NCI-H226 (cell line): ENCODE measurements around the gene NRCAM.
"Not testable (repeated sequence)": the region's sequence is repeated elsewhere in the genome, so short reads cannot be mapped to it uniquely, and the experiment has no call there.

Experiments
- DNase-seq: peaks from one replicate; pipeline ENCODE4 v3.0.0-alpha.2; 2015

The NRCAM gene

DNA sequence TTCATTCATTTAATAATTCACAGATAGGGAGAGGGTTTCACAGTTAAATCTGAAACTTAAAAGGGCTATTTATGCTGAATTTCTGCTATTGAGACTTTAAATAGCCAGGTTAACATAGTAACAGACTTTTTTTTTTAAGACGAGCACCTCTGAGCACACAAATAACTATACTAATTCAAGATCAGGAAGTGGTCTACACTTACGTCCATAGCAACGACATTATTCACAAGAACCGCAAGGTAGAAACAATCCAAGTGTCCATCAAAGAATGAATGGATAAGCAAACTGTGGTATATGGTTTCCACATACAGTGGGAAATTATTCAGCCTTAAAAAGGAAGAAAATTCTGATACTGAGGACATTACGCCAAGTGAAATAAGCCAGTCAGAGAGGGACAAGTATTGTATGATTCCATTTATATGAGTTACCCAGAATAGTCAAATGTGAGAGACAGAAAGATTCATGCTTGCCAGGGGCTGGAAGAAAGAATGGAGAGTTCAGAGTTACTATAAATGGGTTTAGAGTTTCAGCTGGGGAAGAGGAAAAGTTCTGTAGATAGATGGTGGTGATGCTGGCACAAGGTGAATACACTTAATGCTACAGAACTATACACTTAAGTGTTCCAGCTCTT is 185.7 kb downstream of the NRCAM start:
- no peak for DNase-seq

DNA sequence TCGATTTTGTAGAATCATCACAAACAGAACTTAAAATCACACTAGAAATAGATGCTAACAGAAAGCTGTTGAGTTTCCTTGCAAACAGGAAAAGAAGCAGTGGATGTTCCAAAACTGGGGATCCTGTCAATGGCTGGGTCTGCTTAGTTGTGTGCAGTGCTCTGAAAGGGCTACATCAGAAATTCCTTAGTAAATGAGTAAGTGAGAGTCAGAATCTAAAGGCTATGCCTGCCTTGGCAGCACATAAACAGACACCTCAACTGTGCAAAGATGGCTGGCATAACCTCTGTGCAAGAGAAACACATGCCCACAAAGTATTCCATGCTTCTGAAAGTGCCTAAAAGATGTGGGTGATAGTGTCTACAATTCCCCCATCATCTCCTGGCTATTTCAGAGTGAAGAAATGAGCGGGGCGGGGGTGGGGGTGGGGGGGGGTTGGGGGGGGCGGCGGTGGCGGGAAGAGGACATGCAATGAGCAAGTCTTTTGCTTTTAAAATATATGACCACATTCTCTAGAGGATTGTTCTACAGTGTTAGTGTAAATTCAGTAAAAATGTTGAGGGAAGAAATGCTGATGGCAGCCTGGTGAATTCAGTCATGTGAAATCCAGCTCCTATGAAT is 187.9 kb downstream of the NRCAM start:
- no peak for DNase-seq

DNA sequence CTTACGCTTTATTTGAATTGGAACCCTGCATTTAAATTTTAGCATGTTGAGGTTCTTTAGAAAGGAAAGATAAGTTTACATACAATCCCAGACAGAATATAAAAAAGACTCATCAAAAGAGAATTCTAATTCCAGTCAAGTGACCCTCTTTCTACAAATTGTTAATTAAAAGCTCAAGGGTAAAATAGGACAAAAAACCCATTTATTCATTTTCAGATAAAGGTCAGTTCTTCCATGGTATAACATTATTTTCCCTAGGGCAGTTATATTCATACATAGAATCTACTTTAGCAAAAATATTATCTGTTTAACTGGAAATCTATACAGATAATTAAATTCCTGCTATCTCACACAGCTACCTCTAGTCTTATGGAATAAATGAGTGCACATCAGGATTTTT is 188.6 kb downstream of the NRCAM start:
- no peak for DNase-seq

DNA sequence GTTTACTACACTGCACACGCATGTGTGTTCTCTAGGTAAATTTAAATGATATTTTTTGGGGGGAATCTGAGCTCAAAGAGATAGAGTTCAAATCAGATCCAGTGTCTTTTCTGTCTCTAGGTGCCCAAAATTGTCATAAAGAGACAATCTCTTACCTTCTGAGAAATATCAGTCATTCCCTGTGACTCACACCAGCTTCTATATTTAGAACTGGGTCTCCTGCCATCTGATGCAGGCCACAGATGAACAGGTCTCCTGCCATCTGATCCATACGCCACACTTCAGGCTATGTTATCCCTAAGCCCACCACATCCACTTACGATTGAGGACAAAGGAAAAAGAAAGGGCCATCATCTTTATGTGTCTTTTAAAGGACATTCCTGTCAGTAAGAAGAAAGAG is 189.7 kb downstream of the NRCAM start:
- no peak for DNase-seq

- DNase-seq = no peak
Measured at GRCh38 chr7:108266035-108266434, 190.2 kb downstream of the NRCAM start.

DNA sequence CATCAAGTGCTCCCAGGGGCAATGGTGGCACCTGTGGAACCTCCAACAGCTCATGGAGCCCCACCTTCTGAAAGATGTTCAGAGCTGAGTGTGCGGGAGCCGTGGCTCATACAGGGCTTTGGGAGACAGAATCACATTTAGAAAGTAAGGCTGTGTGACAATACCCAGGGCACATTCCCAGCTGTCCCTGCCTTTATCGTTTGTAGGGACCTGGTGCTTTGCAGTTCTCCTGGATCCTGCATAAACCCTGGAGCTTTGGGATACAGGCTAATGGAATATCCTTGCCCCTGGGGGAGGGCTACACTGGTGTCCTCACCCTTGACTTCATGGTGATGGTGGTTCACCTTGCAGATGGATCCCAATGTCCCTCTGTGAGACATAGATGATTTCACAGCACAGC is 191.2 kb downstream of the NRCAM start:
- no peak for DNase-seq

GRCh38 chr7:108263425-108263824 is 192.8 kb downstream of the NRCAM start:
- no peak for DNase-seq

- no peak for DNase-seq
Measured at GRCh38 chr7:108261560-108262255, 194.5 kb downstream of the NRCAM start.

DNA sequence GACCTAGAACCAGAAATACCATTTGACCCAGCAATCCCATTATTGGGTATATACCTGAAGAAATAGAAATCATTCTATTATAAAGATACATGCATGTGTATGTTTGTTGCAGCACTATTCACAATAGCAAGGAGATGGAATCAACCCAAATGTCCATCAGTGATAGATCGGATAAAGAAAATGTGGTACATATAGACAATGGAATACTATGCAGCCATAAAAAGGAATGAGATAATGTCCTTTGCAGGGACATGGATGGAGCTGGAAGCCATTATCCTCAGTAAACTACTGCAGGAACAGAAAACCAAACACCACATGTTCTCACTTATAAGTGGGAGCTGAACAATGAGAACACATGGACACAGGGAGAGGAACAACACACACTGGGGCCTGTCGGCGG is 196.8 kb downstream of the NRCAM start:
- not testable (repeated sequence) for DNase-seq

GRCh38 chr7:108257954-108258353 is 198.3 kb downstream of the NRCAM start:
- no peak for DNase-seq

GRCh38 chr7:108254259-108254658 is 202.0 kb downstream of the NRCAM start:
- no peak for DNase-seq

GRCh38 chr7:108253275-108254044 is 202.8 kb downstream of the NRCAM start:
- DNase-seq = no peak

DNA sequence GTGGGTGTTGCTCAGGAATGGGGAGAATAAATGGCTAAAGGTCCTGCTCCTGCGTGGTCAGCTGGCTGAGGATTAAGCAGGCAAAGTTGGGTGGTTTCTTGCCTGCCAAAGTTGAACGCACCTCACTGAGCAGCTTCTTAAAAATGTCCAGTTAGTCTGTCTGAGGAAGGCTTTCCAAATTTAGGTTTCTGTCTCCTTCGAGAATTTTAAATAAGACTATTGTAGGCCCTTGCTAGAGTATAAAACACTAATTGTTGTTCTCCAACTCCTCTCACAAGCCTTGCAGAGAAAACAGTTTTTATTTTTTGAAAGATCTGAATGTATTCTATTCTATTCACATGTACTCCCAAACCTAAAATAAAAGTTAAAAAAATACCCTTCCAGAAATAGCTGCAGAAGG is 204.1 kb downstream of the NRCAM start:
- no peak for DNase-seq

GRCh38 chr7:108251700-108252099 is 204.5 kb downstream of the NRCAM start:
- DNase-seq = no peak

DNA sequence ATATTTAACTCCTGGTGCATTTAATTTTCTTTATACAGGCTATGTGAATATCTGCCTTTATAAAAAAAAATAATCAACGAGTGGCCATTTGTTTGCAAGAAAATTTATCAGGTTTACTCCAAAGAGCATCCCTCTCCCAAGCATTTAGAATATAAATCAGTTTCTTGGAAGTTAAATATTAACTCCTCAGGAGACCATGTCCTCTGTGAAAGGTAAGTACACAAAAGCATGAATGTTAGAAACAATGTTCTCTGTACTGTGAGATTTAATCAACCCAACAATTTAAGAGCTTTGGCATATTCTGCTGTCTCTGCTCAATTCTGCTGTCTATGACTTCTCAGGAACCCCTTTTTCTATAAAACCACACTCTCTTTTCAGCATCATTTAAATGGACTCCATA is 206.8 kb downstream of the NRCAM start:
- no peak for DNase-seq

GRCh38 chr7:108248821-108249220 is 207.4 kb downstream of the NRCAM start:
- no peak for DNase-seq

- no peak for DNase-seq
Measured at GRCh38 chr7:108248418-108248817, 207.8 kb downstream of the NRCAM start.

GRCh38 chr7:108247614-108248013 is 208.6 kb downstream of the NRCAM start:
- peak; percentile 34 for DNase-seq

DNA sequence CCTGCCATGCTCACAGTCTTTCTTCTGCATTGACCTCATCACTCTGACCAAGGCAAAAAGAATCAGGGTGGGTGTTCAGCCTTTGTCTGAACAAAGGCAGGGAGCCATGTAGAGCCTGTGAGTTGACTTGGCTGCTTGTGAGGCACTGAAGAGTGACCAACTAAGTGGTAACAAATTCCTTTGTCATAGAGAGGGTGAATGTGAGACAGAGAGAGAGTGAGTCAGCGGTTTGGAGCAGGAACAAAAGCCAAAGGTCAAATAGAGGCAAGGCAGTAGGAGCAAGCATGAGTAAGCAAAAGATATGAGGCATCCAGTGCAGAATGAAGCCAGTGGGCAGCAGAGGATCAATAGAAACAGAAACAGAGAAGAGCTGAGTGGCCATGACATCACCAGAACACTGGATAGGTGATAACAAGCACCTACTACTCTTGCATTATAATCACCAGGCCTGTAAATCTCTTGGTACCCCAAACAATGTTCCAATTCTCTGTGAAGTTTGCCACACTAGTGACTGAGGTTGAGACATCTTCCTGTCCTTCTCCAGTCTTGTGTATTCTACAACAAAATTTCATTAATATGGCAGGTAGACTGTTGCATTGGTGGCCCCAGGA is 209.9 kb downstream of the NRCAM start:
- peak; percentile 50 for DNase-seq

DNA sequence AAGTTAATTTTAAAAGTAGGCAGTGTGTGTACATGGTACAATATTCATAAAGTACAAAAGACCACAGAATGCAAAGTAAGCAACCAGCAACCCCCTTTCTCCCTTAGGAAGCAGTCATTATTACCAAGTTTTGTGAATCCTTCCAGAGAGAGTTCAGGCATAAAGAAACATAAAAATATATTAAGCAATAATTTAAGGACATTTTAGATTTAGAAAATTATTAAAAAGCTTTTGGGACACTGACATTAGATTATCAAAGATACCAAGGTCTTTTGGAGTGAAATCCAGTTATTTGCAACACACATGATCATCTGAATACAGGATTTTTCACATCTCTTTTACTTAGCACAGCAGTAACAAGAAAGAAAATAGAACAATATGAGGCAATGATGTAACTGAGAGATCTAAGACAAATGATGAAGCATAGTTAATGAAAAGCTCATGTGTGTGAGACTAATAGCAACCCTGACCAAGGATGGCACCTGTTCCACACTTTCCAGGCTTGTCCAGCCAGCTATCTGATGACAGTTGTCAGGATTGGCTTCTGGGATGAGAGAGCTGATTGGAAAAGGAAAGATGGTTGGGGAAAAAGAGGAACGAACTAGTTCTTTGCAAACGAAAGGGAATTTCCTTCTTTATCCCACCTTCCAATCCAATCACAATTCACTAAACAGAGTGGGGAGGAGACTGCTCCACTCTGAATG is 210.6 kb downstream of the NRCAM start:
- DNase-seq = no peak

GRCh38 chr7:108244110-108244509 is 212.1 kb downstream of the NRCAM start:
- DNase-seq = no peak

DNA sequence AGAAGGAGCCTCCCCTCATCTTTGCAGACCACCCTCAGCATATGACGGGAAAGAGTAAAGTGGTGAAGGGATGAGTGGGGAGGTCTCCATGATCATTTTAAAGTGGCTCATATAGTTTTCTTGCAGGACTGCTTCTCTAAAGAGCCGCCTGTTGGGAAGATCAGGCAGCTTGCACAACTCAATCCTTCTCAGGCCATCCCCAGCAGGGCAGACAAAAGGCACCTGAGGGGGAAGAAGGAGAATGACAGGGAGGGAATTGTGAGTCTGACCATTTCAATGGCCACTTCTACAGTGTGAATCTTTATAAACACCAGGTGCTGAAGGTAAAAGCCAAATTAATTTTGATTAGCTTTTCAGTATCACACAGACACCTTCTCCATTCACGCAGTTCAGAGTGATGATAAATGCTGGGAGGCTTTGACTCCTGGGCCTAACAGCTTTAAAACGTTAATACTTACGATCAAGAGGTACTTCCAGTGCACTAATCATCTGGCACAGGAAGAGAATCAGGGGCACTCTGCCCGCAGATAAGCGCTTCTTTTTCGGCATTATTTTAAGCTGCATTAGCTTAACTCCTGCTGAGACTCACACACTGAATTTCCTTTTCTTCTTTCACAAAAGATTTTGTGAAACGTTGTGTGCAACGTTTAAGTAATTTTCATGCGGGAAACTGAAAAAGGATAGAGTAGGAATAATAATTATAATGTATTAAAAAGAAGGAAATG is 216.6 kb downstream of the NRCAM start:
- DNase-seq = no peak
